HepG2 (cell line): Measurements from ENCODE around the gene S100P. TPM values are rescaled to one million over a fixed set of nuclear protein-coding genes. Genes with fewer than 3 reads are reported as not detected.

Experiments used
- ARHGAP35 ChIP-seq: sonication (generic); formaldehyde crosslinking; IDR thresholded peaks from 2 replicates; pipeline ENCODE4 v1.9.0; 2022; ENCODE audit warnings: mild to moderate bottlenecking, inconsistent platforms, moderate library complexity, missing genetic modification reagents, borderline replicate concordance
- ATF1 ChIP-seq: IDR thresholded peaks from 2 replicates; pipeline ENCODE4 v1.6.1; 2016; ENCODE audit warnings: mild to moderate bottlenecking, control low read depth
- CC2D1A ChIP-seq: sonication (generic); formaldehyde crosslinking; IDR thresholded peaks from 2 replicates; pipeline ENCODE4 v1.8.1; 2023; ENCODE audit warnings: mild to moderate bottlenecking, missing genetic modification reagents
- CHD4 ChIP-seq: fragments of 200-600 bp; sonication (generic); IDR thresholded peaks from 2 replicates; pipeline ENCODE4 v1.7.0; 2017; ENCODE audit warnings: mild to moderate bottlenecking, low read length, borderline replicate concordance
- HDAC1 ChIP-seq: sonication (generic); formaldehyde crosslinking; IDR thresholded peaks from 2 replicates; pipeline ENCODE4 v1.5.1; 2020; ENCODE audit warnings: mild to moderate bottlenecking, missing genetic modification reagents
- MAFF ChIP-seq: IDR thresholded peaks from 2 replicates; pipeline ENCODE4 v1.6.1; 2011; ENCODE audit warnings: low read depth, low read length, improper control_type of control experiment
- REL ChIP-seq: sonication (generic); formaldehyde crosslinking; conservative IDR thresholded peaks from 2 replicates; pipeline ENCODE4 v1.8.0; 2022; ENCODE audit warnings: mild to moderate bottlenecking, missing genetic modification reagents, moderate library complexity
- RXRA ChIP-seq: sonication (generic); formaldehyde crosslinking; IDR thresholded peaks from 2 replicates; pipeline ENCODE4 v1.5.1; 2020; ENCODE audit warnings: missing genetic modification reagents
- SMC3 ChIP-seq: IDR thresholded peaks from 2 replicates; pipeline ENCODE4 v1.6.1; 2011; ENCODE audit warnings: low read length, improper control_type of control experiment
- TEAD3 ChIP-seq: optimal IDR thresholded peaks from 2 replicates; pipeline ENCODE3; 2016; ENCODE audit warnings: borderline replicate concordance
- ZFP37 ChIP-seq: sonication (generic); formaldehyde crosslinking; IDR thresholded peaks from 2 replicates; pipeline ENCODE4 v1.4.0; 2020; ENCODE audit warnings: missing genetic modification reagents, borderline replicate concordance
- ZSCAN12 ChIP-seq: sonication (generic); formaldehyde crosslinking; IDR thresholded peaks from 2 replicates; pipeline ENCODE4 v1.9.0; 2021; ENCODE audit warnings: mild to moderate bottlenecking, missing genetic modification reagents
- ZSCAN29 ChIP-seq: sonication (generic); formaldehyde crosslinking; conservative IDR thresholded peaks from 2 replicates; pipeline ENCODE4 v1.4.0; 2020; ENCODE audit warnings: mild to moderate bottlenecking, missing genetic modification reagents
- polyA plus RNA-seq, 8 experiments: library from polyadenylated mRNA; depleted of rRNA in 3 of 8; stranded (reverse) in 7 of 8; unstranded in 1 of 8; fragments of >200 nt; fragmentation: Illumina TruSeq in 4 of 8; extraction: Trizol in 4 of 8; gene quantifications; 2 replicates each; pipeline versions ENCODE4 v1.2.1 to v1.2.3, GENCODE V29; 2011 to 2016; ENCODE audit warnings: low read depth in 4 of 8, missing spikeins in 1 of 8, mixed read lengths in 1 of 8; ENCODE audit not compliant: insufficient read depth in 1 of 8
- total RNA-seq, 5 experiments: library from RNA; depleted of rRNA; stranded (reverse); fragments of >200 nt; fragmentation: Illumina TruSeq; extraction: Trizol; gene quantifications; 2 replicates each; pipeline ENCODE4 v1.2.3, GENCODE V29; 2016; ENCODE audit warnings: low read depth in 1 of 5
- TF ChIP-seq, protein P1 (sequence below), 2 experiments: fragments of 450-650 bp in 1 of 2; sonication (generic) in 1 of 2; formaldehyde crosslinking; IDR thresholded peaks; 2 replicates each; pipeline versions ENCODE4 v1.5.0 to v1.8.0; 2020 to 2022; ENCODE audit warnings: mild to moderate bottlenecking in 1 of 2, missing genetic modification reagents in 1 of 2
- TF ChIP-seq, protein P2 (sequence below): sonication (generic); formaldehyde crosslinking; IDR thresholded peaks from 2 replicates; pipeline ENCODE4 v1.4.0; 2020; ENCODE audit warnings: missing genetic modification reagents, borderline replicate concordance
- TF ChIP-seq, protein P3 (sequence below): sonication (generic); formaldehyde crosslinking; IDR thresholded peaks from 2 replicates; pipeline ENCODE4 v1.9.0; 2021; ENCODE audit warnings: missing genetic modification reagents, borderline replicate concordance
- TF ChIP-seq, protein P4 (sequence below): sonication (generic); formaldehyde crosslinking; conservative IDR thresholded peaks from 2 replicates; pipeline ENCODE4 v1.8.0; 2022; ENCODE audit warnings: low read depth, missing genetic modification reagents

The S100P gene
- total and polyA plus RNA-seq, 2 of the 13 experiments (the other 11 are each of a cell fraction or from before 2014, with no cell fraction given): 278 to 1,649 TPM

DNA sequence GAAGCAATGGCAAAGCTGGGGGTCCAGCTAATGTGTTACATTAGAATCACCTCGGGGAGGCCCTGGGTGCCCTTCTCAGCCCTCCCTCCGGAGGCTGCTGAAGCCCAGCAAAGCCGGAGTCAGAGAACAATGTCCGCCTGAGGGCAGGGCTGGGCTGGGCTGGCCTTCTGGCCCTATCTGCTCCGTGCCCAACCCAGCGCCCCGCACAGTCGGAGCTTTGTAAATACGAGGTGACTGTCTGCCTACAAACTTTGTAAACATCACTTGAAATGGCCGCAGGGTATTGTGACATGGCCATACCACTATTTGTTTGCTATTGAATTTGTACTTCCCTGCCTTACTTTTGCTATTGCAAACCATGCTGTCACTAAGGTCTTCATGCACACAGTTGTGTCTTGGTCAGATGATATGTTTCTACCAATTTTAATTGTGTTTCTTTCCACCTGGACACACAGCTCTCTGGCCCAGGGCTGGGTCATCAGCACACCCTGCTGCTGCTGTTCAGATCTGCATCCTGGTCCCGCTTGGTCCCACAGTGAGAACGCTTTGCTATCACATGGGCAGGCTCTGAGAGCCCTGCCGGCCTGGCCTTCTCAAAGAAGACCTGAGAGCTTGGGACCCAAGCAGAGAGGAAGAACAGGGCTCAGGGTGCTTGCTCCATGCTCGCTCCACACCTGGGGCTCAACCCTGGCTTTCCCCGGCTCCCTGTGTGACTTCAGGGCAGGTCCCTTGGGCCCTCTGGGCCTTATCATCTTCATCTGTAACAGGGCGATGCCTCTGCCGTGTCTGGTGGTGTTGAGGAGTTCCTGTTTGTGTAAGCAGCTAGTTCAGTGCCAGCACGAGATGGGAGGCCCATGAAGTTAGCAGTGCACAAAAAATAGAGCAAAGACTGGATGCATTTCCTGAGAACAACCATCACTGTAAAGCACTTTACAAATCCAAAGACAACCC lies 2.3 kb downstream of the S100P start (continued):
- TF ChIP-seq, protein P1, sequence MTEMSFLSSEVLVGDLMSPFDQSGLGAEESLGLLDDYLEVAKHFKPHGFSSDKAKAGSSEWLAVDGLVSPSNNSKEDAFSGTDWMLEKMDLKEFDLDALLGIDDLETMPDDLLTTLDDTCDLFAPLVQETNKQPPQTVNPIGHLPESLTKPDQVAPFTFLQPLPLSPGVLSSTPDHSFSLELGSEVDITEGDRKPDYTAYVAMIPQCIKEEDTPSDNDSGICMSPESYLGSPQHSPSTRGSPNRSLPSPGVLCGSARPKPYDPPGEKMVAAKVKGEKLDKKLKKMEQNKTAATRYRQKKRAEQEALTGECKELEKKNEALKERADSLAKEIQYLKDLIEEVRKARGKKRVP (CRISPR knock-in tag; IDR thresholded peaks at IDR 0.05): no peak
- peak; percentile 93 for TF ChIP-seq TEAD3 (CRISPR knock-in tag)
- peak; percentile 49; the same call in 1 of the 2 replicates for TF ChIP-seq SMC3
- TF ChIP-seq MAFF: no peak
- no peak for TF ChIP-seq CHD4
- TF ChIP-seq ATF1: no peak
- TF ChIP-seq ZFP37 (CRISPR knock-in tag): peak; percentile 69; the same call in 1 of the 2 replicates
- TF ChIP-seq HDAC1 (CRISPR knock-in tag): peak; percentile 95
- TF ChIP-seq, protein P2, sequence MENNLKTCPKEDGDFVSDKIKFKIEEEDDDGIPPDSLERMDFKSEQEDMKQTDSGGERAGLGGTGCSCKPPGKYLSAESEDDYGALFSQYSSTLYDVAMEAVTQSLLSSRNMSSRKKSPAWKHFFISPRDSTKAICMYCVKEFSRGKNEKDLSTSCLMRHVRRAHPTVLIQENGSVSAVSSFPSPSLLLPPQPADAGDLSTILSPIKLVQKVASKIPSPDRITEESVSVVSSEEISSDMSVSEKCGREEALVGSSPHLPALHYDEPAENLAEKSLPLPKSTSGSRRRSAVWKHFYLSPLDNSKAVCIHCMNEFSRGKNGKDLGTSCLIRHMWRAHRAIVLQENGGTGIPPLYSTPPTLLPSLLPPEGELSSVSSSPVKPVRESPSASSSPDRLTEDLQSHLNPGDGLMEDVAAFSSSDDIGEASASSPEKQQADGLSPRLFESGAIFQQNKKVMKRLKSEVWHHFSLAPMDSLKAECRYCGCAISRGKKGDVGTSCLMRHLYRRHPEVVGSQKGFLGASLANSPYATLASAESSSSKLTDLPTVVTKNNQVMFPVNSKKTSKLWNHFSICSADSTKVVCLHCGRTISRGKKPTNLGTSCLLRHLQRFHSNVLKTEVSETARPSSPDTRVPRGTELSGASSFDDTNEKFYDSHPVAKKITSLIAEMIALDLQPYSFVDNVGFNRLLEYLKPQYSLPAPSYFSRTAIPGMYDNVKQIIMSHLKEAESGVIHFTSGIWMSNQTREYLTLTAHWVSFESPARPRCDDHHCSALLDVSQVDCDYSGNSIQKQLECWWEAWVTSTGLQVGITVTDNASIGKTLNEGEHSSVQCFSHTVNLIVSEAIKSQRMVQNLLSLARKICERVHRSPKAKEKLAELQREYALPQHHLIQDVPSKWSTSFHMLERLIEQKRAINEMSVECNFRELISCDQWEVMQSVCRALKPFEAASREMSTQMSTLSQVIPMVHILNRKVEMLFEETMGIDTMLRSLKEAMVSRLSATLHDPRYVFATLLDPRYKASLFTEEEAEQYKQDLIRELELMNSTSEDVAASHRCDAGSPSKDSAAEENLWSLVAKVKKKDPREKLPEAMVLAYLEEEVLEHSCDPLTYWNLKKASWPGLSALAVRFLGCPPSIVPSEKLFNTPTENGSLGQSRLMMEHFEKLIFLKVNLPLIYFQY: peak; percentile 94
- no peak for TF ChIP-seq CC2D1A
- TF ChIP-seq ZSCAN12: peak; percentile 56; the same call in 1 of the 2 replicates
- peak; percentile 62; the same call in 1 of the 2 replicates for TF ChIP-seq ARHGAP35 (CRISPR knock-in tag)
- TF ChIP-seq, protein P3, sequence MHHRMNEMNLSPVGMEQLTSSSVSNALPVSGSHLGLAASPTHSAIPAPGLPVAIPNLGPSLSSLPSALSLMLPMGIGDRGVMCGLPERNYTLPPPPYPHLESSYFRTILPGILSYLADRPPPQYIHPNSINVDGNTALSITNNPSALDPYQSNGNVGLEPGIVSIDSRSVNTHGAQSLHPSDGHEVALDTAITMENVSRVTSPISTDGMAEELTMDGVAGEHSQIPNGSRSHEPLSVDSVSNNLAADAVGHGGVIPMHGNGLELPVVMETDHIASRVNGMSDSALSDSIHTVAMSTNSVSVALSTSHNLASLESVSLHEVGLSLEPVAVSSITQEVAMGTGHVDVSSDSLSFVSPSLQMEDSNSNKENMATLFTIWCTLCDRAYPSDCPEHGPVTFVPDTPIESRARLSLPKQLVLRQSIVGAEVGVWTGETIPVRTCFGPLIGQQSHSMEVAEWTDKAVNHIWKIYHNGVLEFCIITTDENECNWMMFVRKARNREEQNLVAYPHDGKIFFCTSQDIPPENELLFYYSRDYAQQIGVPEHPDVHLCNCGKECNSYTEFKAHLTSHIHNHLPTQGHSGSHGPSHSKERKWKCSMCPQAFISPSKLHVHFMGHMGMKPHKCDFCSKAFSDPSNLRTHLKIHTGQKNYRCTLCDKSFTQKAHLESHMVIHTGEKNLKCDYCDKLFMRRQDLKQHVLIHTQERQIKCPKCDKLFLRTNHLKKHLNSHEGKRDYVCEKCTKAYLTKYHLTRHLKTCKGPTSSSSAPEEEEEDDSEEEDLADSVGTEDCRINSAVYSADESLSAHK (CRISPR knock-in tag): no peak
- TF ChIP-seq REL (CRISPR knock-in tag): no peak
- TF ChIP-seq RXRA (CRISPR knock-in tag): peak; percentile 92
- TF ChIP-seq, protein P4, sequence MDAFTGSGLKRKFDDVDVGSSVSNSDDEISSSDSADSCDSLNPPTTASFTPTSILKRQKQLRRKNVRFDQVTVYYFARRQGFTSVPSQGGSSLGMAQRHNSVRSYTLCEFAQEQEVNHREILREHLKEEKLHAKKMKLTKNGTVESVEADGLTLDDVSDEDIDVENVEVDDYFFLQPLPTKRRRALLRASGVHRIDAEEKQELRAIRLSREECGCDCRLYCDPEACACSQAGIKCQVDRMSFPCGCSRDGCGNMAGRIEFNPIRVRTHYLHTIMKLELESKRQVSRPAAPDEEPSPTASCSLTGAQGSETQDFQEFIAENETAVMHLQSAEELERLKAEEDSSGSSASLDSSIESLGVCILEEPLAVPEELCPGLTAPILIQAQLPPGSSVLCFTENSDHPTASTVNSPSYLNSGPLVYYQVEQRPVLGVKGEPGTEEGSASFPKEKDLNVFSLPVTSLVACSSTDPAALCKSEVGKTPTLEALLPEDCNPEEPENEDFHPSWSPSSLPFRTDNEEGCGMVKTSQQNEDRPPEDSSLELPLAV (CRISPR knock-in tag): no peak
- TF ChIP-seq ZSCAN29 (CRISPR knock-in tag): no peak
